HG03060 (cell line): ENCODE results near the gene MEAF6.
A peak's percentile ranks its signal among the peaks of the same experiment; 100 is the strongest.

ENCODE experiments used
- ATAC-seq: cut with Tn5 transposase; IDR thresholded peaks from one replicate; pipeline ENCODE4 v1.9.1; 2021; ENCODE audit warnings: low read depth, moderate number of reproducible peaks; ENCODE audit not compliant: unreplicated experiment

The MEAF6 gene

GRCh38 chr1:37485902-37486679 lies 28.5 kb downstream of the MEAF6 start:
- ATAC-seq = no peak

DNA sequence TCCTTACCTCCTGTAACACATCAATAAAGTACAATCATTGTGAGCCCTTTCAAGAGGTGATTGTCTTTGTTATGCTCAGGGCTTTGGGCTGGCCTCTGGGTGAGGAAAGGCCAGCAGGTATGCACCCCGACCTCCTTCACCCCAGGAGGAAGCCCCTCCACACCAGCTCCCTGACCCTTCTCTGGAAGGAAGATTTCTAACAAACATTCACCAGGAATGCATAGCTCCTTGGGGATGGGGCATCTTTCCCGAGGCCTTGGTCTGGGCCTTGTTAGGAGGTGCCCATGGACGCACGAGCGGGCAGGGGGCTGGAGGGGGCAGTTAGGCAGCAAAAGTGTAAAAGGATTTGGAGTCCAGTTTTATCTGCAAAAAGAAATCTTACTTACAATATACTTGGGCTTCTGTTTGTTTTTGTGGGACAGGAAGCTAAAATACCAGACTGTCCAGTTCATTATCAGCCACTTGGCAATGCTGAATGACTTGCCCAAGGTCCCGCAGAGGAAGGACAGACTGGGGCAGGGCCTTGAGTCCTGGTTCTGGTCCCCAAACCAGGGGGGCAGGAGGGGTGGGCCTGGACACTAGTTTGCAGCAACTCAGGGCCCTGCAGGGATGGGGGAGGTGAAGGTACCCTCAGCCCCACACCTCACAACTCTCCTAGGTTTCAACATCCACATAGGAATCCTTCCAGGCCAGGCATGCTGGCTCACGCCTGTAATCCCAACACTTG lies 30.1 kb downstream of the MEAF6 start:
- ATAC-seq = no peak

DNA sequence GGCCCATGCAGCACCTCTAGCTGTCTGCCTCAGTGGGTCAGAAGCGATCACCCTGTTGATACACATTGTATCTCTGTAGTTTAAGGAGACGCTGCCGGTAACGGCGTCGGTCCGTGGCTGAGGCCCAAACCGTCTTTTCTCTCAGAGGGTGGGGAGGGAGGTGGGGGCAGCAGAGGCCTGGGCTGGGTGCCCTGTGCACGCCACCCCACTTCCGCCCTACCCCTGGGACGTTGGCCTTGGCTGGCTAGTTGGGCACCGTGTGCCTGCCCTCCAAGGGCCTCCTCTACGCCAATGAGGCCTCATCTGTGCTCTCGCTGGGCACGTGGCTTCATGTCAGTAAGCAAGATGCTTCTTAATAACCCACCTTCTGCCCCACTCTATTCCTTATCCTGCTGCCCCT lies 30.8 kb downstream of the MEAF6 start:
- ATAC-seq = no peak

DNA sequence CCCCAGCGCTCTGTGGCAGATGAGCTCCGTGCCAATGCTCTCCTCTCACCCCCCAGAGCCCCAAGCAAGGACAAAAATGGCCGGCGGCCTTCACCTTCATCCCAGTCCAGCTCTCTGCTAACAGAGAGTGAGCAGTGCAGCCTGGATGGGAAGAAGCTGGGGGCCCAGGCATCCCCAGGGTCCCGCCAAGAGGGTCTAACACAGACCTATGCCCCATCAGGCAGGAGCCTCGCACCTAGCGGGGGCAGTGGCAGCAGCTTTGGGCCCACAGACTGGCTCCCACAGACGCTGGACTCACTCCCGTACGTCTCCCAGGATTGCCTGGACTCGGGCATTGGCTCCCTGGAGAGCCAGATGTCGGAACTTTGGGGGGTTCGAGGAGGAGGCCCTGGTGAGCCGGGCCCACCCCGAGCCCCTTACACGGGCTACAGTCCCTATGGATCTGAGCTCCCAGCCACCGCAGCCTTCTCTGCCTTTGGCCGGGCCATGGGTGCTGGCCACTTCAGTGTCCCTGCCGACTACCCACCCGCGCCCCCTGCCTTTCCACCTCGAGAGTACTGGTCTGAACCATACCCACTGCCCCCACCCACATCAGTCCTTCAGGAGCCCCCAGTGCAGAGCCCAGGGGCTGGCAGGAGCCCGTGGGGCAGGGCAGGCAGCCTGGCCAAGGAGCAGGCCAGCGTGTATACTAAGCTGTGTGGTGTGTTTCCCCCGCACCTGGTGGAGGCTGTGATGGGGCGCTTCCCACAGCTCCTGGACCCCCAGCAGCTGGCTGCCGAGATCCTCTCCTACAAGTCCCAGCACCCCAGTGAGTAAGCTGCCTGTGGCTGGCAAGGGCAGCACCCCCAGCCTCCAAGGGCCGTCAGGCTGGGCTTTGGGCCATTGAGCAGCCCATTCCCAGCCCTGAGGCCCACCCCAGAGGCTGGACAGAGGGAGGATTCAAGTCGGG lies 31.5 kb downstream of the MEAF6 start:
- no peak for ATAC-seq

- no peak for ATAC-seq
Observed at GRCh38 chr1:37482004-37482785, 32.4 kb downstream of the MEAF6 start.

GRCh38 chr1:37481289-37482003 lies 33.1 kb downstream of the MEAF6 start:
- no peak for ATAC-seq

DNA sequence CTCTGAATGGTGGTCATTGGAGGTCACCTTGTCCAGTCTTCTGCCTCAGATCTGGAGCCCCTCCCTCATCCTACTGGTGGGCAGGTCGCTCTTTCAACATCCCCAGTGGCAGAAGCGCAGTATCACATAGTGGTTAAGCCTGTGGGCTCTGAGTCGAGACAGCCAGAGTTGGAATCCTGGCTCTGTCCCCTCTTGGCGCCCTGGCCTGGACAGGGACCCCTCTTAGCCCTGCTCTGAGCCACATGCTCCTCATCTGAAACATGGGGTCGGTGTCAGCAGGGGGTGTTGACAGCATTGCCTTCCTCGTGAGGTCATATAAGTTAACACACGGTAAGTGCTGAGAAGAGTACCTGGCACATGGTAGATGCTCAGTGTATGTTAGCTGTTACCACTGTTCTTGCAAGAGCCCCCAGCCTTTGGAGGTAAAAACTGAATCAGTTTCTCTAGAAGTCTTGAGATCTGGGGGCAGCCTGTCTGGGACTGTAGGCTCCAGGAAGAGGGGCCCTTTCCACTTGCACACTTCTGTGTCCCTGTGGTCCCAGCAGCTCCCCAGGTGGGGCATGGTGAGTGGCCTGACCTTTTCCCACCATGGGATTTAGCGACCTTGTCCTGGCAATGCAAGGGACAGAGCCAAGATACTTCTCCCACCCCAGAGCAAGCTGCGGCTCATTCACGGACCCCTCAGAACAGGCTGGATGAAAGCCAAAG lies 33.8 kb downstream of the MEAF6 start:
- ATAC-seq = no peak

DNA sequence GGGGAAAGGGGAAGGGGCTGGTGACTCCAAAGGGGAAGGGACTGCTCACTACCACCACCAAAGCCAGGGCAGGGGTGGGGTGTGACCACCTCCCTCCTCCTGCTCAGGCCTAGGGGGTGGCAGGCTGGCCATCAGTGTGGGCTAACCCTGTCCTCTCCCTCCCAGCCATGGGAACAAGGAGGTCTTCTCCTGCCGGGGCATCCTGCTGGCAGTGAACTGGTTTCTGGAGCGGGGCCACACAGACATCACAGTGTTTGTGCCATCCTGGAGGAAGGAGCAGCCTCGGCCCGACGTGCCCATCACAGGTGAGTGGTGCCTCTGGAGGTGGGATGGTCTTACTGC lies 34.5 kb downstream of the MEAF6 start:
- no peak for ATAC-seq

DNA sequence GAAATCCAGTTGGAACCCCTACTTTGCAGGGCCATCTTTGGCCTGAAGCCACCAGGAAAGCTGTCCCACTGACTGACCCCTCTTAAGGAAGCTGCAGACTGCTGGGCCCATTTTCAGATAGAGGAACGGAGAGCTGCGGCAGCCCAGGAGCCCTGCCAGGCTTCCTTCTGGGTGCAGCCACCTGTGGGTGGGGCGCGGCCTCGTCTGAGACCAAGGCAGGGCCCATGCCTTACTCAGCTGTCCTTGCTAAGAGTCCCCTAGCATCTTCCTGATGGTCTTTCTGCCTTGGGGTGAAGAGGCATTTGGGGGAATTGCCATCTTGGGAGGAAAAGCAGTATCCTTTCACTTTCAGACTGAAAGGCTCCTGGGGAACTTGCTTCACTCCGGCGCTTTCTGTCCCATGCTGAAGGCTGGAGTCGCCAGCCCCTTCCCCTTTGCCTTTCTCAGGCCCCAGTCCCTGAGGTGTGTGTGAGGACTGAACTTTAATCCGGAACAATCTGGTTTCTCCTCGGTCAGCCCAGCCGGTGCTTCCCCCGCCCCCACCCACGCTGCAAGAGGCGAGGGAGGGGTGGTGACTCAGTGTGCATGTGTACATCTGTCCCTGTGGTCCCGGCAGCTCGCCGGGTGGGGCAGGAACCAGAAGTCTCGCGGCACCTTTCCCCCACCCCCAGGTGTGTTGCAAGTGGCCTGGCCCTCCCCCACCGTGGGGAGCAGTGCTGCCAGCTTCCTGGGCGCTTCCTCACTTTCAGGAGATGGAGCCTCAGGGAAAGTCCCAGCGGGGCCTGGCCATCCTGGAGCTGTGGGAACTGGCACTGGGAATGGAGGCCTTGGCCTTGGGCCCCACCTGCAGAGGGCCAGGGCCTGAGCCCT lies 35.1 kb downstream of the MEAF6 start:
- no peak for ATAC-seq

GRCh38 chr1:37478890-37479254 lies 35.7 kb downstream of the MEAF6 start:
- no peak for ATAC-seq

- no peak for ATAC-seq
Observed at GRCh38 chr1:37478451-37478881, 36.1 kb downstream of the MEAF6 start.

DNA sequence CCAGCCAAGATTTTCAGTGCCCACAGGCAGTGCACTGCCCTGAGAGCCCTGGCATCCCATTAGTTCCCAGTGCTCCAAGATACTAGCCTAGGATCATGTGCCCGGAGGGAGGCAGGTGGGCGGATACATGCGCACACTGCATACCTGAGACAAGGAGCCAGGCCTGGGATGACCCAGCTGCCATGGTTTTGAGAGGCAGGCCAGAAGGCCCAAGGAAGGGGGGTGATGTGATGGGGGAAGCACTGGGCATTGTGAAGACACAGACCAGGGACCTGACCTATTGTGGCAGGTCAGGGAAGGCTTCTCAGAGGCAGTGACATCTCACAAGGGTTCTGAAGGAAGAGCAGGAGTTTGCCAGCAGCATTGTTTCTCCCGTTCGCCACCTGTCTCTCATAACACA lies 36.6 kb downstream of the MEAF6 start:
- ATAC-seq = no peak

DNA sequence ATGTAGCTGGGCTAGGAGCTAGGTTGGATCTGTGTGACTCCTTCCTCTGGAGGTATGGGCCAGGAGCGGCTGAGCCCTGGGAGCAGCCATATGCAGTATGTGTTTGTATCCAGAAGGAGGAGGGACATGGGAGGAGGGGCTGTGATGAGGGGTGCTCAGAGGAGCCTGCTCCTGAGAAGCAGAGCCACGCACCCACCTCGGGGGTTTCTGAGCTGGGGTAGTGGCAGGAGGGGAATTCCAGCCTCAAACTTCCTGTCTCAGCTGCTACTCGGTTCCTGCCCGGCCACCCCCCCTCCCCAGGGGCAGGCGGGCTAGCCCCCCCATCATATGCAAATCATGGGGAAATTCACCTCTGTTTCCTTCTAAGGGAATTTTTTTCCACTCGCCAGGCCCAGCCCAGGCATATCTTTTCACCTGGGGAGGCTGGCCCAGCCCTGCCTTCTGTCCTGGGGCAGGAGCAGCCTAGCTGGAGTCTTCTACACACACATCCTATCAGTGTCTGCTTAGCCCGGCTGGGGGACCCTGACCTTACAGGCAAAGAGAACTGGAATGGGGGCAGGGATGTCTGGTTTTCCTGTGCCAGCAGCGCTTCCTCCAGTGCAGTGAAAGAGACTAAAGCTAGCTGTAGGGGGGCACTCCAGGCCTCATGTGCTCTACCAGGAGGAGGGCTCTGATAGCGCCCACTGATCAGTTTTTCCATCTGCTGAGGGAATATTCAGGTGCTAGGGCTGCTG lies 37.2 kb downstream of the MEAF6 start:
- ATAC-seq = peak; percentile 35

DNA sequence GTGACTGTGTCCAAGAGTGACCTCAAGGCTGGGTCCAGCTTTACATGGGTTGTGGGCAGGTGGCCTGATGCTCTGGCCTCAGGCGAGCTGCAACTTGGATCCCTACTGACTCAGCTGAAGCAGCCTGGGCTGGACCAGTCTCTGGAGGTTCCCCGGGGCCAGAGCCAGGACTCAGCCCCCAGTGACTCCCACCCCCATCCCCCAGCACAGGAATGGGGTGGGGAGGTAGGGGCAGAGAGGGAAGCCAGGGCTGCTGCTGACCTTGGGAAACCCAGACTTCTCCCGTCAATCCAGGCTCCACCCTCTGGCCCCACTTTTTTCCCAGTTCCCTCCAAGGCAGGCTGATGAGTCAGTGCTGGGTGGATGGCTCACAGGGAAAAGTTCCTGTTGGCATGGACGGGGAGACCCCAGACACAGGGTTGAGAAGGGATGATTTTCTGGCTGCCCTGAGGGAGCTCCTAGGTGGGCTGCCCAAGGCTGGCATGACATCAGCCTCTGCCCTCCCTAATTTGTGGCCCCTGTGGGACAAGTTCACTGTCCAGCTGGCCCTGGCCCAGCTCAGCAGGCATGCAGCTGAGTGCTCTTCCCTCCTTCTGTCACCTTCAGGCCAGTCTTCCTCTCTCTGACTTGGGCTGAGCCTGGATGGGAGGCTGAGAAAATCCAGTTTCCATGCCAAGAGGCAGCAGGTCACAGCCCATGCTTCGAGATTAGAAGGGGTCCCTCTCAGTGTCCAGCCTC lies 37.9 kb downstream of the MEAF6 start:
- ATAC-seq = no peak

DNA sequence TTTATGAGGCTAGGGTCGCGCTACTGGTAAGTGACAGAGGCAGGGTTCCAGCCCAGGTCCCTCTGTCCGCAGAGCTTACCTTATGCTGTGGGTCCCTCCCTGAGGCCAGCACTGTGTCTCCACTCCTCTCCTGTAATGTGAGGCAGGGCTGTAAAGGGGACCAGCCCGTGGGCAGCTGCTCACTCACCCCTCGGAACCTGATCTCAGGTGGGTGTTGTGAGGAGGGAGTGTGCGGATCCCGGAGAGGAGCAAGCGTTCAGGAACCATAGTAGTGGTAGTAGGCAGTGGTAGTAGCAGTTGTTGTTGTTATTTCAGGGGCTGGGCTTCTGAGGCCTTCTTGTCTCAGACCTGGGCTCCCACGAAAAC lies 38.5 kb downstream of the MEAF6 start:
- ATAC-seq = no peak

GRCh38 chr1:37475380-37476086 lies 39.0 kb downstream of the MEAF6 start:
- ATAC-seq = no peak
